Motor neuron (in vitro differentiated cells): Measurements from ENCODE around the gene BBIP1. TPM values are rescaled to one million over a fixed set of nuclear protein-coding genes. Genes with fewer than 3 reads are reported as not detected.
"Not testable (repeated sequence)": the region's sequence is repeated elsewhere in the genome, so short reads cannot be mapped to it uniquely, and the experiment has no call there.

Experiments
- ATAC-seq, 8 experiments: fragments of 200-7000 bp; cut with Tn5 transposase; replicated peaks in 6 of 8; 2 replicates each; pipeline ENCODE4 v1.8.0; 2021; ENCODE audit warnings: mild to moderate bottlenecking in 8 of 8, moderate library complexity in 8 of 8
- H3K27ac ChIP-seq, 2 donors: fragments of 250-450 bp; sonication (Bioruptor Pico); 2 replicates each; pipeline ENCODE4 v1.9.0; 2021; ENCODE audit warnings: antibody characterized with exemption in 2 of 2, mild to moderate bottlenecking in 2 of 2, moderate library complexity in 1 of 2
- H3K4me1 ChIP-seq, 2 donors: fragments of 250-450 bp; sonication (Bioruptor Pico); replicated peaks in 1 of 2; 2 replicates each; pipeline ENCODE4 v1.6.1; 2021; ENCODE audit warnings: antibody characterized with exemption in 2 of 2, mild to moderate bottlenecking in 2 of 2, moderate library complexity in 1 of 2
- H3K4me3 ChIP-seq, 5 donors: fragments of 250-450 bp; sonication (Bioruptor Pico); 2 replicates each; pipeline ENCODE4 v1.9.0; 2021; ENCODE audit warnings: antibody characterized with exemption in 5 of 5, mild to moderate bottlenecking in 5 of 5, moderate library complexity in 4 of 5
- WGBS, 10 experiments: fragments of 450-650 bp; shearing (Covaris generic); methylation state at CpG; one replicate each; pipeline ENCODE4 v1.0.0; 2022; 5-methylcytosine and 5-hydroxymethylcytosine counted together
- in situ Hi-C, 9 experiments: fragments of 400-800 bp; cut with MboI; loops; one replicate each; pipeline ENCODE4 v1.15.0; 2021; ENCODE audit warnings: low sequenced_read_pairs in 9 of 9, low pct_unique_long_range_greater_than_20kb in 2 of 9; ENCODE audit not compliant: unreplicated experiment in 9 of 9
- total RNA-seq, 8 experiments: library from RNA; unstranded; fragments of 300-600 nt; gene quantifications; 2 replicates each; pipeline versions ENCODE4 v1.2.3 to v1.2.4, GENCODE V29; 2022

Gene BBIP1
- total RNA-seq, 8 experiments from 2014 or later = 29.8 to 51.9 (median 41.0) TPM

- in situ Hi-C loops = no loop called here
- Histone ChIP-seq H3K27ac (peak overlapping the region in 1 of 2 donors; percentile 69), H3K4me3 (peak overlapping the region in 1 of 5 donors; percentile 6), H3K4me1 (peaks cover 11 to 21% of the 10 kb centered on the region in 2 donors)
- WGBS, 10 experiments = 22 to 95% (median 55%) methylated on average over 1 to 3 of the region's 3 CpGs; no CpG with 5 or more reads in 4 of the 10 experiments
- ATAC-seq = peak in 2 of 8 experiments; percentile 0 to 1
Measured at GRCh38 chr10:110916554-110917346, 2.2 kb downstream of the BBIP1 start.

- H3K4me3 ChIP-seq, H3K27ac ChIP-seq, in situ Hi-C loops, ATAC-seq: not testable (repeated sequence)
- WGBS, 10 experiments = 84 to 100% (median 93%) methylated on average over 2 to 4 of the region's 4 CpGs; no CpG with 5 or more reads in 2 of the 10 experiments
- peaks cover 11 to 16% of the 10 kb centered on the region in 2 donors for H3K4me1 ChIP-seq
Measured at GRCh38 chr10:110915600-110915999, 3.4 kb downstream of the BBIP1 start.

DNA sequence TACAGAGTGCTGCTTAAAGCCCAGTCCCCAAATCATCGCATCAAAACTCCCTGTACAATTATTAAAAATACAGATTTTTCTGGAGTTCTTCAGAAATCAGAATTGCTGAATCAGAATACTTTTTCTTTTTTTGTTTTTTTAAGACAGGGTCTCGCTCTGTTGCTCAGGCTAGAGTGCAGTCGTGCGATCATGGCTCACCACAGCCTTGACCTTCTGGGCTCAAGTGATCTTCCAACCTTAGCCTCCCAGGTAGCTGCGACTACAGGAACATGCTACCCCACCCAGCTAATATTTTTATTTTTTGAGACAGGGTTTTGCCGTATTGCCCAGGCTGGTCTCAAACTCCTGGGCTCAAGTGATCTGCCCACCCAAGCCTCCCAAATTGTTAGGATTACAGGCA lies 3.9 kb downstream of the BBIP1 start:
- H3K4me1 ChIP-seq = peaks cover 11 to 16% of the 10 kb centered on the region in 2 donors
- no peak overlapping the region for H3K4me3 ChIP-seq
- no peak overlapping the region for H3K27ac ChIP-seq
- no peak for ATAC-seq
- 93 to 100% (median 100%) methylated on average over 3 to 6 of the region's 6 CpGs; no CpG with 5 or more reads in 1 of the 10 experiments for WGBS, 10 experiments
- in situ Hi-C loops = no loop called here

DNA sequence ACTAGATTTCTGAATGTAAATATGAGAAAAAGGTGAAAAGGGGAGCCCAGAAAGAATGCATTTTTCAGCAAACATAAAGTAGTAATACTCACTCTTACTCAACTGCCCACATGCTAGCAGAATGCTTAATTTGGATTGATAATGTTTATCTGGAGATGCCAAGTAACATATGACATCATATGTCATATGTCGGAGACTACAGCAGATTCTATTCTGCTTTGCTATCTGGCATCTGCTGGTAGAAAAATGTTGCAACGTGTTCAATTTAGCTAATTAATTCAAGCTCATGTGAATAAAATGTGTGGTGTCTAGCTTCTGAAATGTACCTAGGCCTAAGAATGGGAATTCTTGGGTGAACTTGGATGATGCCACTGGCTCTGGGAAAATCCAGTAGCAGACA lies 4.5 kb downstream of the BBIP1 start:
- no peak overlapping the region for H3K27ac ChIP-seq
- H3K4me1 ChIP-seq = peaks cover 11 to 16% of the 10 kb centered on the region in 2 donors
- ATAC-seq = no peak
- no peak overlapping the region for H3K4me3 ChIP-seq
- 17 to 100% (median 83%) methylated on average over 1 to 2 of the region's 2 CpGs; no CpG with 5 or more reads in 1 of the 10 experiments for WGBS, 10 experiments
- in situ Hi-C loops = no loop called here

DNA sequence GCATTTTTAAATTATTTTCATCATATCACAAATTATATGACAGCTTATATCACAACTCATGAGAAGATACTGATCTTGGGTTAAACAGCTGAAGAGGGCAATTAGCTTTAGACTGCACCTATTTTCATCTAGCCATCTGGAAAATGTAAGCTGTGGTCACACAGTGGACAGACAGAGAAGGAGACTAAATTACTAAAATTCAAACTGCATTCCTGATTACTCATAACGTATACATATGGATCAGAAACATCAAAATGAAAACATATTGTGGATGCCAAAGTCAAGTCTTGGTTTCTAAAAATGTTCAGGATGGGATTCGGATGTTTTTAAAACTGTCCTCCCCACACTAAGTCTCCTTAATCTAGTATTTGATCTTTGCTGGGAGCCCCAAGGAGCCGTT lies 6.6 kb downstream of the BBIP1 start:
- WGBS, 10 experiments = 0 to 100% (median 75%) methylated on average over 1 to 3 of the region's 3 CpGs; no CpG with 5 or more reads in 1 of the 10 experiments
- Histone ChIP-seq H3K27ac (no peak overlapping the region), H3K4me1 (peaks cover 7 to 15% of the 10 kb centered on the region in 2 donors), H3K4me3 (no peak overlapping the region)
- in situ Hi-C loops = no loop called here
- peak in 2 of 8 experiments; percentile 22 to 47 for ATAC-seq

DNA sequence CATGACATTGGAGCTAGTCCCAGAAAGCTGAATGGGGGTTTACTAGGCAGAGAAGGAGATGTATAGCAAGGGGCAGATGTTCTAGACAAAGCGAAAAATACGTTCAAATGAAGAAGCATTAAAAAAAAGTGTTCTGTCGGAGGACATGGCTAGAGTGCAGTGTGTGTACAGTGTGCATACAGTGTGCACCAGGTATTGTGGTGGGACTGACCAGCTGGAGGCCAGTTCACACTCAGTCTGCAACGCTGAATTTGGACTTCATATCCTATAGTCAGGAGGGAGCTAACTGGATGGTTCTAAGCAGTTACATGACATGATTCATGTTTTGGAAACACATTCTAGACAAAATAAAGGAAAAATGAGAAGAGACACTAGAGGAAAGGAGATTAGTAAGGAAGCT lies 8.8 kb downstream of the BBIP1 start:
- Histone ChIP-seq H3K4me1 (no peaks in the 10 kb centered on the region), H3K4me3 (no peak overlapping the region), H3K27ac (no peak overlapping the region)
- ATAC-seq = no peak
- 80 to 100% (median 92%) methylated on average over 1 to 4 of the region's 4 CpGs for WGBS, 10 experiments
- in situ Hi-C loops = no loop called here

- peak in 6 of 8 experiments; percentile 11 to 43 (median 28) for ATAC-seq
- in situ Hi-C loops = no loop called here
- H3K27ac ChIP-seq = no peak overlapping the region
- peaks cover 0 to 8% of the 10 kb centered on the region in 2 donors for H3K4me1 ChIP-seq
- H3K4me3 ChIP-seq = no peak overlapping the region
- 40 to 90% (median 80%) methylated on average over 1 to 3 of the region's 3 CpGs; no CpG with 5 or more reads in 2 of the 10 experiments for WGBS, 10 experiments
Measured at GRCh38 chr10:110903280-110904278, 15.4 kb downstream of the BBIP1 start.

DNA sequence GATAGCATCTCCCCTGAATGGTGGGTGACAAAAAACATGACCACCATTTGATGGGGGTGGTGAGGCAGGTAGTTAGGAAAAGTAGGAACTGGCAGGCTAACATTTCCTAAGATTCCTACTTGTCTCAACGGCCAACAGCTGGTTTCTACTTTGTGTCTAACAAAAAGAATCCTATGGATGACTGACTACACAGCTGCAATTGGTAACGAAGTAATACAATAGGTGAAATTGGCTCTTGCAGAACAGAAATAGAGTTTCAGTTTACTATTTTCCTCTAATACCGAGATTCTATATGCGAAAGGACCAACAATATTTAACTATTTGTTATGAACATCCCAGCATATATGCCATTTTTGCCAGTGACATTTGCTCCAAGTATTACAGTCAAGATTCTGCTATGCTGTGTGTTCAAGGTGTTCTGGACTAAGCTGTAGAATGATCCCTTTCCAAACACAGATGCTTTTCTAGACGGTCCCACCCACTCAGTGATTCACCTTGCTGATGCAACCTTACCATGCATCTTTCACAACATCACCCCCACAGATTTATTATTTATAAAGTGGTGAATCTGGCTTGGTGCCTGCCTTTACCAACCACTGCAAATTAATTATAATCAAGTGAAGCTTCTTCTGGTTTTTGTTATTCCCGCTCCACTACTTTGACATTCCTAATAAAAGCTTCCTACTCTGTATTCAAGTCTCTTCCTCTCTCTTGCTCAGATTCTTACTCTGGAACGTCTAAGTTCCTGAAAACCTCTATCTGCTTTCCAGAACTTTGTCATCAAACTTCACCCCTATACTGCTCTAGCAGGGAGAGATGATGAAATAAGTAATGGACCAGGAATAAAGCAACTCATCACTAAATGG lies 16.8 kb downstream of the BBIP1 start:
- peak; percentile 43 to 95 (median 72) for ATAC-seq
- no peak overlapping the region for H3K27ac ChIP-seq
- in situ Hi-C loops = no loop called here
- no peak overlapping the region for H3K4me3 ChIP-seq
- WGBS, 10 experiments = 44 to 93% (median 85%) methylated on average over 1 to 7 of the region's 7 CpGs
- H3K4me1 ChIP-seq = peaks cover under 1 to 8% of the 10 kb centered on the region in 2 donors

DNA sequence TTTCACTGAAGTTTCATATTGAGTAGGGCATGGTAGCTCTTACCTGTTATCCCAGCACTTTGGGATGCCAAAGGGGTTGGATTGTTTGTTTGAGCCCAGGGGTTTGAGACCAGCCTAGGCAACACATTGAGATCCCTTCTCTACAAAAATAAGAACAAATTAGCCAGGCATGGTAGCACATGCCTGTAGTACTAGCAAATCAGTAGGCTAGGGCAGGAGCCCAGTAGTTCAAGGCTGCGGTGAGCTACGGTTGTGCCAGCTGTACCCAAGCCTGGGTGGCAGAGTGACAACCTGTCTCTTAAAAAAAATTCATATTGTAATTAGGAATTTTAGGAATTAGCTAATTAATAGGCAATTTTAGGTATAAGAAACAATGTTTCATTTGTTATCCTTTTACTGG lies 18.0 kb downstream of the BBIP1 start:
- H3K27ac ChIP-seq = no peak overlapping the region
- H3K4me1 ChIP-seq = peaks cover 2 to 8% of the 10 kb centered on the region in 2 donors
- in situ Hi-C loops = no loop called here
- no peak overlapping the region for H3K4me3 ChIP-seq
- ATAC-seq = no peak
- 92 to 100% (median 100%) methylated on average over 2 of the region's 2 CpGs; no CpG with 5 or more reads in 5 of the 10 experiments for WGBS, 10 experiments

GRCh38 chr10:110898391-110898790 lies 20.6 kb downstream of the BBIP1 start:
- H3K4me1 ChIP-seq = peaks cover 2 to 8% of the 10 kb centered on the region in 2 donors
- no peak overlapping the region for H3K4me3 ChIP-seq
- in situ Hi-C loops = loop anchor here in 6 of 9 experiments (10.0 to 25.0 kb wide), 4 partner anchors 136 to 586 kb away; partner anchors contain the start of gene SMNDC1 (in 1 of the 6)
- no peak for ATAC-seq
- no peak overlapping the region for H3K27ac ChIP-seq

- in situ Hi-C loops = loop anchor here in 6 of 9 experiments (10.0 to 25.0 kb wide), 4 partner anchors 135 to 585 kb away; partner anchors contain the start of gene SMNDC1 (in 1 of the 6)
- H3K27ac ChIP-seq = no peak overlapping the region
- 29 to 100% (median 100%) methylated on average over 1 of the region's 1 CpG; no CpG with 5 or more reads in 3 of the 10 experiments for WGBS, 10 experiments
Measured at GRCh38 chr10:110897184-110897583, 21.8 kb downstream of the BBIP1 start.

More at GRCh38 chr10:110897184-110897583, 21.8 kb downstream of the BBIP1 start:
- peaks cover 2 to 3% of the 10 kb centered on the region in 2 donors for H3K4me1 ChIP-seq
- no peak for ATAC-seq
- no peak overlapping the region for H3K4me3 ChIP-seq
